Liver (tissue), 9 donors: ENCODE results near the gene SRGAP3. TPM values are rescaled to one million over a fixed set of nuclear protein-coding genes. Genes with fewer than 3 reads are reported as not detected.

Experiments
- DNase-seq: peaks from one replicate; pipeline ENCODE4 v3.0.0-alpha.2; 2017; ENCODE audit warnings: low spot score
- H3K27ac ChIP-seq, 2 donors: one replicate each; pipeline ENCODE4 v1.7.0; 2013; ENCODE audit warnings: inconsistent platforms in 2 of 2, low read length in 2 of 2, control low read depth in 1 of 2, low read depth in 1 of 2, mild to moderate bottlenecking in 1 of 2
- H3K27me3 ChIP-seq, 4 donors: one replicate each; pipeline versions ENCODE4 v1.6.1 to v1.7.0; 2013; ENCODE audit warnings: low read length in 3 of 4, inconsistent platforms in 1 of 4, mild to moderate bottlenecking in 1 of 4, moderate library complexity in 1 of 4; ENCODE audit not compliant: control insufficient read depth in 4 of 4, insufficient read depth in 4 of 4
- H3K36me3 ChIP-seq, 4 donors: one replicate each; pipeline versions ENCODE4 v1.6.1 to v1.7.0; 2013; ENCODE audit warnings: low read length in 3 of 4, mild to moderate bottlenecking in 3 of 4, low read depth in 1 of 4, moderate library complexity in 1 of 4; ENCODE audit not compliant: control insufficient read depth in 4 of 4, insufficient read depth in 3 of 4
- H3K4me1 ChIP-seq, 4 donors: one replicate each; pipeline versions ENCODE4 v1.6.1 to v1.7.0; 2013; ENCODE audit warnings: low read length in 3 of 4, mild to moderate bottlenecking in 3 of 4, moderate library complexity in 1 of 4; ENCODE audit not compliant: control insufficient read depth in 4 of 4, insufficient read depth in 4 of 4
- H3K4me3 ChIP-seq, 3 donors: one replicate each; pipeline versions ENCODE4 v1.6.1 to v1.7.0; 2013; ENCODE audit warnings: low read length in 3 of 3, control low read depth in 1 of 3, low read depth in 1 of 3, mild to moderate bottlenecking in 1 of 3
- H3K9ac ChIP-seq, 2 donors: one replicate each; pipeline ENCODE4 v1.7.0; 2013; ENCODE audit warnings: low read length in 2 of 2, mild to moderate bottlenecking in 2 of 2, moderate library complexity in 2 of 2, control low read depth in 1 of 2, low read depth in 1 of 2
- H3K9me3 ChIP-seq, 4 donors: one replicate each; pipeline versions ENCODE4 v1.6.1 to v1.7.0; 2013; ENCODE audit warnings: low read length in 3 of 4; ENCODE audit not compliant: control insufficient read depth in 4 of 4
- EGR1 ChIP-seq, 2 donors: IDR thresholded peaks; 2 replicates each; pipeline ENCODE4 v1.6.1; 2016 to 2018; ENCODE audit warnings: antibody characterized with exemption in 2 of 2, low read depth in 2 of 2
- FOXA1 ChIP-seq: IDR thresholded peaks from 2 replicates; pipeline ENCODE4 v1.6.1; 2016; ENCODE audit warnings: antibody characterized with exemption
- GABPA ChIP-seq, 2 donors: IDR thresholded peaks in 1 of 2; conservative IDR thresholded peaks in 1 of 2; 2 replicates each; pipeline ENCODE4 v1.6.1; 2016; ENCODE audit warnings: antibody characterized with exemption in 2 of 2, mild to moderate bottlenecking in 1 of 2, moderate library complexity in 1 of 2
- HNF4A ChIP-seq, 2 donors: conservative IDR thresholded peaks; 2 replicates each; pipeline ENCODE4 v1.6.1; 2016; ENCODE audit warnings: antibody characterized with exemption in 2 of 2, mild to moderate bottlenecking in 2 of 2
- JUND ChIP-seq, 2 donors: IDR thresholded peaks; 2 replicates each; pipeline ENCODE4 v1.6.1; 2016; ENCODE audit warnings: antibody characterized with exemption in 2 of 2
- NR2F2 ChIP-seq: IDR thresholded peaks from 2 replicates; pipeline ENCODE4 v1.6.1; 2016; ENCODE audit warnings: antibody characterized with exemption
- RAD21 ChIP-seq, 2 donors: IDR thresholded peaks; 2 replicates each; pipeline ENCODE4 v1.6.1; 2016; ENCODE audit warnings: antibody characterized with exemption in 2 of 2, mild to moderate bottlenecking in 2 of 2
- RXRA ChIP-seq, 2 donors: IDR thresholded peaks; 2 replicates each; pipeline ENCODE4 v1.6.1; 2017 to 2018; ENCODE audit warnings: antibody characterized with exemption in 2 of 2, mild to moderate bottlenecking in 1 of 2
- SP1 ChIP-seq: IDR thresholded peaks from 2 replicates; pipeline ENCODE4 v1.6.1; 2018; ENCODE audit warnings: antibody characterized with exemption, mild to moderate bottlenecking
- YY1 ChIP-seq: IDR thresholded peaks from 2 replicates; pipeline ENCODE4 v1.6.1; 2016; ENCODE audit warnings: antibody characterized with exemption, mild to moderate bottlenecking
- WGBS: extraction: QIAGEN DNeasy Blood & Tissue Kit; methylation state at CpG from one replicate; pipeline ENCODE4 v1.1.7; 2013; 5-methylcytosine and 5-hydroxymethylcytosine counted together
- polyA plus RNA-seq, 2 donors: library from polyadenylated mRNA; stranded (reverse) in 1 of 2; unstranded in 1 of 2; fragments of 200-250 nt in 1 of 2; fragments of >200 nt in 1 of 2; fragmentation: Nextera tagmentation in 1 of 2; extraction: Ambion mirVana in 1 of 2; gene quantifications; one replicate each; pipeline versions ENCODE4 v1.2.1 to v1.2.3, GENCODE V29; 2013 to 2015
- total RNA-seq, 2 donors: library from RNA; depleted of rRNA; stranded (reverse); fragments of >200 nt; gene quantifications; one replicate each; pipeline ENCODE4 v1.2.3, GENCODE V29; 2014
- TF ChIP-seq, protein P1 (sequence below): IDR thresholded peaks from 2 replicates; pipeline ENCODE4 v1.6.1; 2016; ENCODE audit warnings: antibody characterized with exemption
- TF ChIP-seq, protein P2 (sequence below): IDR thresholded peaks from 2 replicates; pipeline ENCODE4 v1.6.1; 2016; ENCODE audit warnings: antibody characterized with exemption
- TF ChIP-seq, protein P3 (sequence below): IDR thresholded peaks from 2 replicates; pipeline ENCODE4 v1.6.1; 2016; ENCODE audit warnings: antibody characterized with exemption
- TF ChIP-seq, protein P4 (sequence below): fragments of 150-350 bp; IDR thresholded peaks from 2 replicates; pipeline ENCODE4 v1.5.1; 2017; ENCODE audit warnings: improper control_type of control experiment, low read depth, low read length; ENCODE audit not compliant: missing input control
- TF ChIP-seq, protein P5 (sequence below): IDR thresholded peaks from 2 replicates; pipeline ENCODE4 v1.6.1; 2016; ENCODE audit warnings: antibody characterized with exemption, mild to moderate bottlenecking
- donor health status: healthy.
- donor health status: healthy.
- donor health status: healthy.
- donor health status: healthy.
- donor health status: healthy.

Gene SRGAP3
- total and polyA plus RNA-seq, 4 donors, result 0.61 to 4.2 (median 1.6) TPM

DNA sequence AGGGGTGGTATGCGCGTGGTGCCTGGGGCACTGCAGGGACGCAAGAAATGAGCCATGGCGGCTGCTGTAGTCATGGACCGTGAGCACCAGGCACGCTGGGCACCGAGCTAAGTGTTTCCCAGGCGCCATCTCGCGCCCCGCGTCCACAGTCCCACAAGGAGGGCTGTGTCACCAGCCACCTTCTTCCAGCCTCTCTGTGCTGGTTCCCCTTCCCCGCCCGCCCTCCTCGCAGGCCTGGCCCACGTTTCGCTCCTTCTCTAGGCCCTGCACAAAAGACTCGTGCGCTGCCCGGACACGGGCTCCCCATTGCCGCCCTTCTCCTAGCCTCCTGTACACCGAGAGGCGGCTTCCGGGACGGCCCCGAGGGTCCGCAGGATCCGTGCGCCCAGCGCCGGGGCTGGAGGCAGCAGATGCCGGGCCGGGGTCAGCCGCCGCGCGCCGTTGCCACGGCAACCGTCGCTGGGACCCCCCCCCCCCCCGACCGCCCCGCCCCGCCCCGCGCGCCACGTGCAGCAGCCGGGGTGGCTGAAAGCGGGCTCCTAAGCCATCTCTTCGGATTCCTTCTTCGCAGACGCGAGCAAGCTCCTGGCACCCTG, 113.4 kb downstream of the SRGAP3 start:
- 25% methylated on average over 56 of the region's 56 CpGs for WGBS
- Histone ChIP-seq H3K27ac (no peak overlapping the region), H3K36me3 (no peaks in the 10 kb centered on the region), H3K9me3 (peaks cover 0 to 5% (median 0%) of the 10 kb centered on the region in 4 donors), H3K9ac (no peak overlapping the region), H3K4me1 (peaks cover 0 to 2% (median under 1%) of the 10 kb centered on the region in 4 donors), H3K27me3 (peaks cover 0 to 3% (median 0%) of the 10 kb centered on the region in 4 donors), H3K4me3 (peak overlapping the region in 1 of 3 donors; percentile 34)
- TF ChIP-seq, protein P1, sequence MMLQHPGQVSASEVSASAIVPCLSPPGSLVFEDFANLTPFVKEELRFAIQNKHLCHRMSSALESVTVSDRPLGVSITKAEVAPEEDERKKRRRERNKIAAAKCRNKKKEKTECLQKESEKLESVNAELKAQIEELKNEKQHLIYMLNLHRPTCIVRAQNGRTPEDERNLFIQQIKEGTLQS, result no peak
- TF ChIP-seq EGR1 (IDR thresholded peaks at IDR 0.05; ENCODE audit: low read depth in 2 of 2), result no peak
- TF ChIP-seq, protein P2, sequence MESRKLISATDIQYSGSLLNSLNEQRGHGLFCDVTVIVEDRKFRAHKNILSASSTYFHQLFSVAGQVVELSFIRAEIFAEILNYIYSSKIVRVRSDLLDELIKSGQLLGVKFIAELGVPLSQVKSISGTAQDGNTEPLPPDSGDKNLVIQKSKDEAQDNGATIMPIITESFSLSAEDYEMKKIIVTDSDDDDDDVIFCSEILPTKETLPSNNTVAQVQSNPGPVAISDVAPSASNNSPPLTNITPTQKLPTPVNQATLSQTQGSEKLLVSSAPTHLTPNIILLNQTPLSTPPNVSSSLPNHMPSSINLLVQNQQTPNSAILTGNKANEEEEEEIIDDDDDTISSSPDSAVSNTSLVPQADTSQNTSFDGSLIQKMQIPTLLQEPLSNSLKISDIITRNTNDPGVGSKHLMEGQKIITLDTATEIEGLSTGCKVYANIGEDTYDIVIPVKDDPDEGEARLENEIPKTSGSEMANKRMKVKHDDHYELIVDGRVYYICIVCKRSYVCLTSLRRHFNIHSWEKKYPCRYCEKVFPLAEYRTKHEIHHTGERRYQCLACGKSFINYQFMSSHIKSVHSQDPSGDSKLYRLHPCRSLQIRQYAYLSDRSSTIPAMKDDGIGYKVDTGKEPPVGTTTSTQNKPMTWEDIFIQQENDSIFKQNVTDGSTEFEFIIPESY, result no peak
- no peak for TF ChIP-seq FOXA1
- TF ChIP-seq RXRA (IDR thresholded peaks at IDR 0.05), result no peak
- no peak for TF ChIP-seq RAD21 (IDR thresholded peaks at IDR 0.05)
- TF ChIP-seq SP1, result no peak
- no peak for TF ChIP-seq YY1
- TF ChIP-seq NR2F2, result no peak
- no peak for TF ChIP-seq GABPA (IDR thresholded peaks at IDR 0.05 in 1 of 2, conservative IDR thresholded peaks at IDR 0.05 in 1 of 2)
- no peak for DNase-seq

DNA sequence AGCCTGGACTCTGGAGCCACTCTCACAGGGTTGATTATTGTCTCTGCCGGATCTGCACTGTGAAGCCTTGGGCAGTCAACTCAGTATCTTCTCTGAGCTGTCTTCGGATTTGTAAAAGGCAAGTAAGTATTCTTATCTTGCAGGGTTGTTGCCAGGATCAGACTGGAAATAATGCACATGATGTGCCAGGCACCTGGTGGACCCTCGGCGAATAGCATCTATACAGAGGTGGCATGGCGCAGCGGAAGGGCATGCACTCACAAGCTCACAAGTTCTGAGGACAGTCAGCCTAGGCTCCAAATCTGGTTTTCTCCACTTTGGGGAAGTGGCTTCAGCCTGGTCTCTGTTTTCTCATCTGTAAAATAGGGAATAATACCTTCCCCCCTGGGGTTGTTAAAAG, 113.9 kb downstream of the SRGAP3 start:
- H3K9ac ChIP-seq, result no peak overlapping the region
- peaks cover 0 to 3% (median 0%) of the 10 kb centered on the region in 4 donors for H3K27me3 ChIP-seq
- DNase-seq, result no peak
- H3K9me3 ChIP-seq, result peaks cover 0 to 5% (median 0%) of the 10 kb centered on the region in 4 donors
- no peak overlapping the region for H3K4me3 ChIP-seq
- WGBS, result 93% methylated on average over 6 of the region's 6 CpGs
- TF ChIP-seq SP1, result no peak
- TF ChIP-seq, protein P3, sequence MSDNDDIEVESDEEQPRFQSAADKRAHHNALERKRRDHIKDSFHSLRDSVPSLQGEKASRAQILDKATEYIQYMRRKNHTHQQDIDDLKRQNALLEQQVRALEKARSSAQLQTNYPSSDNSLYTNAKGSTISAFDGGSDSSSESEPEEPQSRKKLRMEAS, result no peak
- no peak for TF ChIP-seq FOXA1
- no peak for TF ChIP-seq JUND (IDR thresholded peaks at IDR 0.05)
- no peak for TF ChIP-seq GABPA (IDR thresholded peaks at IDR 0.05 in 1 of 2, conservative IDR thresholded peaks at IDR 0.05 in 1 of 2)
- TF ChIP-seq YY1, result no peak
- TF ChIP-seq RXRA (IDR thresholded peaks at IDR 0.05), result no peak
- TF ChIP-seq, protein P4, sequence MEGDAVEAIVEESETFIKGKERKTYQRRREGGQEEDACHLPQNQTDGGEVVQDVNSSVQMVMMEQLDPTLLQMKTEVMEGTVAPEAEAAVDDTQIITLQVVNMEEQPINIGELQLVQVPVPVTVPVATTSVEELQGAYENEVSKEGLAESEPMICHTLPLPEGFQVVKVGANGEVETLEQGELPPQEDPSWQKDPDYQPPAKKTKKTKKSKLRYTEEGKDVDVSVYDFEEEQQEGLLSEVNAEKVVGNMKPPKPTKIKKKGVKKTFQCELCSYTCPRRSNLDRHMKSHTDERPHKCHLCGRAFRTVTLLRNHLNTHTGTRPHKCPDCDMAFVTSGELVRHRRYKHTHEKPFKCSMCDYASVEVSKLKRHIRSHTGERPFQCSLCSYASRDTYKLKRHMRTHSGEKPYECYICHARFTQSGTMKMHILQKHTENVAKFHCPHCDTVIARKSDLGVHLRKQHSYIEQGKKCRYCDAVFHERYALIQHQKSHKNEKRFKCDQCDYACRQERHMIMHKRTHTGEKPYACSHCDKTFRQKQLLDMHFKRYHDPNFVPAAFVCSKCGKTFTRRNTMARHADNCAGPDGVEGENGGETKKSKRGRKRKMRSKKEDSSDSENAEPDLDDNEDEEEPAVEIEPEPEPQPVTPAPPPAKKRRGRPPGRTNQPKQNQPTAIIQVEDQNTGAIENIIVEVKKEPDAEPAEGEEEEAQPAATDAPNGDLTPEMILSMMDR, result no peak
- no peak for TF ChIP-seq HNF4A (conservative IDR thresholded peaks at IDR 0.05)
- TF ChIP-seq RAD21 (IDR thresholded peaks at IDR 0.05), result no peak
- TF ChIP-seq, protein P5, sequence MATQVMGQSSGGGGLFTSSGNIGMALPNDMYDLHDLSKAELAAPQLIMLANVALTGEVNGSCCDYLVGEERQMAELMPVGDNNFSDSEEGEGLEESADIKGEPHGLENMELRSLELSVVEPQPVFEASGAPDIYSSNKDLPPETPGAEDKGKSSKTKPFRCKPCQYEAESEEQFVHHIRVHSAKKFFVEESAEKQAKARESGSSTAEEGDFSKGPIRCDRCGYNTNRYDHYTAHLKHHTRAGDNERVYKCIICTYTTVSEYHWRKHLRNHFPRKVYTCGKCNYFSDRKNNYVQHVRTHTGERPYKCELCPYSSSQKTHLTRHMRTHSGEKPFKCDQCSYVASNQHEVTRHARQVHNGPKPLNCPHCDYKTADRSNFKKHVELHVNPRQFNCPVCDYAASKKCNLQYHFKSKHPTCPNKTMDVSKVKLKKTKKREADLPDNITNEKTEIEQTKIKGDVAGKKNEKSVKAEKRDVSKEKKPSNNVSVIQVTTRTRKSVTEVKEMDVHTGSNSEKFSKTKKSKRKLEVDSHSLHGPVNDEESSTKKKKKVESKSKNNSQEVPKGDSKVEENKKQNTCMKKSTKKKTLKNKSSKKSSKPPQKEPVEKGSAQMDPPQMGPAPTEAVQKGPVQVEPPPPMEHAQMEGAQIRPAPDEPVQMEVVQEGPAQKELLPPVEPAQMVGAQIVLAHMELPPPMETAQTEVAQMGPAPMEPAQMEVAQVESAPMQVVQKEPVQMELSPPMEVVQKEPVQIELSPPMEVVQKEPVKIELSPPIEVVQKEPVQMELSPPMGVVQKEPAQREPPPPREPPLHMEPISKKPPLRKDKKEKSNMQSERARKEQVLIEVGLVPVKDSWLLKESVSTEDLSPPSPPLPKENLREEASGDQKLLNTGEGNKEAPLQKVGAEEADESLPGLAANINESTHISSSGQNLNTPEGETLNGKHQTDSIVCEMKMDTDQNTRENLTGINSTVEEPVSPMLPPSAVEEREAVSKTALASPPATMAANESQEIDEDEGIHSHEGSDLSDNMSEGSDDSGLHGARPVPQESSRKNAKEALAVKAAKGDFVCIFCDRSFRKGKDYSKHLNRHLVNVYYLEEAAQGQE, result no peak
- no peak for TF ChIP-seq NR2F2
- TF ChIP-seq EGR1 (IDR thresholded peaks at IDR 0.05; ENCODE audit: low read depth in 2 of 2), result no peak
- TF ChIP-seq, protein P1, result no peak
- H3K4me1 ChIP-seq, result peaks cover 0 to 2% (median under 1%) of the 10 kb centered on the region in 4 donors
- H3K36me3 ChIP-seq, result no peaks in the 10 kb centered on the region
- H3K27ac ChIP-seq, result no peak overlapping the region
